NCI-H510A (cell line): ENCODE results near the gene LAGE3.

Source experiments
- DNase-seq: peaks from one replicate; lab custom pipeline; 2025; lab: John Stamatoyannopoulos, UW

LAGE3 gene

DNA sequence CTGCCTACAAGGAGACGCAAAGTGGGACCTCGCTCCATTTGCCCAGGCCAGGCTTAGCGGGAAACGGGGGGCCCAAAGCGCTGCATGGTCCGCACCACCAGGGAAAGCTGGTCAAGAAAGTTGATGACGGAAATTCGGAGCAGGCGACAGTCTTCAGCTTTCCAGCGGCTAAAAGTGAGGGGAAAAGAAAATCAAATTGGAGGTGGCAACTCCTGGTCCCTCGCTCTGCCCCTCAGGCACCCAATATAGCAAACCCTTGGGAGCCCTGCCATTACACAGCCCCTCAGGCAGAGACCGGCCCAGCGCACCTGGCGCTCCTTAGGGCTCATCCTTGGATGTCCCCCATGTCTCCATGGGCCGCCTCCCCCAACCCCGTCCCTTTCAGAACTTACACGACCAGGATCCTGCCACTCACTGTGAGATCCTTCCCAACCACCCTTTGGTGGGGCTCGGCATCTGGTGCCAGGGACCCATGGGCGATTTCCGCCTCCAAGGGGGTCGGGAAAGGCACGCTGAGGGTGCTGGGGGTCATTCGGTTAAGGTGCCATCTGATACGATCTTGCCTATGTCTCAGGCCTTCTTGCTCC, 1.1 kb downstream of the LAGE3 start:
- no peak for DNase-seq

- no peak for DNase-seq
These were observed 2.3 kb downstream of the LAGE3 start for GRCh38 chrX:154476821-154477220.

GRCh38 chrX:154473683-154474082, 5.4 kb downstream of the LAGE3 start:
- no peak for DNase-seq

DNA sequence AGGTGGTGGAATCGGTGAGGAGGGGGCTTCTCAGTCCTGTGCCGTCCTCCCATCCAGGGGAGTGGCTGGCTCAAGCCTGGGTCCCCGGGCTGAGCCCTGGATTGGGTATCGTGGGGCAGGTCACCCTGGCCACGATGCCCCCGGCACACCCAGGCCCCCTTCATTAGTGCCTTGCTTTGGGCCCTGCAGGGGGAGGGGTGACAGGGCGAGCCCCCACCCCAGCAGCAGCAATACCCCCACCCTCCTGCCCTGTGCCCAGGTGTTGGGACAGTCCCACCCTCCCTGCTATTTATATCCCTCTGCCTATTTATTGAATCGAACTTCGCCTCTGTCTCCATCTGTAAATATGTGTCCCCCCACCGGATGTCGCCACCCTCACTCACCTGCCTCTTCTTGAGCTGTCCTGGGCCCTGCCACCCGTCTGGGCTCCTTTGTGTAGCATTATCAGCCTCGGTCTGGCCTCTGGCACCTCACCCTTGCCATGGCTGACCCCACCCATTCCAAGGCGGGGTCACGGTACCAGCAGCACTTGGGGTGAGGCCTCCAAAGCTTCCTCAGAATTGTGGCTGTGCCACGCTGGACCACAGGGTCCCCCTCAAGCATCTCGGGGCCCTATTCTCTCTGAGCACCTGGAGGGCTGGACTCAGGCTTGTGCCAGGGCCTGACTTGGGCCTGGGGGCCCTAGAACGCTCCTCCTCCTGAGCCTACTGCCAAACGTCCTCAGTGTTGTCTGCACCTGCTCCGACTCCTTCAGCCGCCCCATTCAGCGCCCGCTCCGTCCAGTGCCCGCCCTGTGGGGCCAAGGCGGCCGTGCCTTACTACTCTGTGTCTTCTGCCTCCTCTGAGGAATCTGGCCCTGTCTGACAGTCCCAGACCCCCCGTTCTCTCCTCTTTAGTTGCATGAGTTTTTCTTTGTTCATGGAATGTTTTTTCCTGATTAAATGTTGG, 6.1 kb downstream of the LAGE3 start:
- no peak for DNase-seq

GRCh38 chrX:154471839-154472684, 7.0 kb downstream of the LAGE3 start:
- DNase-seq = no peak

DNA sequence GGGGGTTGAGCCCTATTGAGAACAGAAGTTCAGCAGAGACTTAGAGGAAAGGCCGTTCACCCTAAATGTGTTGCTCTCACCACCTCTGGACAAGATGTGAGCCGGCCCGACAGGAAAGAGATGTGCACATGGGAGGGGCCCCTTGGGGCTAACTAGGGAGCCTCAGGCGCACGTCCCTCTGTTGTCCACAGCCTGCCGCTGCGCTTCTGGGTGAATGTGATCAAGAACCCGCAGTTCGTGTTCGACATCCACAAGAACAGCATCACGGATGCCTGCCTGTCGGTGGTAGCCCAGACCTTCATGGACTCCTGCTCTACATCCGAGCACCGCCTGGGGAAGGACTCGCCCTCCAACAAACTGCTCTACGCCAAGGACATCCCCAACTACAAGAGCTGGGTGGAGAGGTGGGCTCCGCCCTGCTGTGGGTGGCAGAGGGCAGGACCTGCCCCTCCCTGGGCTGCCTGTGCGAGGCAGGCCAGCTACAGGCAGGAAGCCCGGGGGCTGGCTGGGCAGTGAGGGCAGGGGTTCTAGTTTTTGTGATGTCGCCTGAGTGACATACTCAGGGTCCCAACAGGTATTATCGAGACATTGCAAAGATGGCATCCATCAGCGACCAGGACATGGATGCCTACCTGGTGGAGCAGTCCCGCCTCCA, 8.0 kb downstream of the LAGE3 start:
- DNase-seq = no peak

DNA sequence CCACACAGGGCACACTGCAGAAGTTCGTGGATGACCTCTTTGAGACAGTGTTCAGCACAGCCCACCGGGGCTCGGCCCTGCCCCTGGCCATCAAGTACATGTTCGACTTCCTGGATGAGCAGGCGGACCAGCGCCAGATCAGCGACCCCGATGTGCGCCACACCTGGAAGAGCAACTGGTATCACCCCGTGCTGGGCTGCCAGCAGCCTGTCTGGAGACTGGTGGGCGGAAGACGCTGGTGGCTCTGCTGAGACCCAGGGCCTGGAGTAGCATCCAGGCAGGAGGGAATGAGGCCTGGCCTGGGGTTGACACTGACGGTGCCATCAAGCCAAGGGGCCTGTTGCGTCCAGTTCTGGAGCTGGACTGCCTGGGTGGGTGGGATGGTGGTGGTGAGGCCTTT, 8.6 kb downstream of the LAGE3 start:
- DNase-seq = no peak

- no peak for DNase-seq
These were observed 9.2 kb downstream of the LAGE3 start for GRCh38 chrX:154469880-154470279.

DNA sequence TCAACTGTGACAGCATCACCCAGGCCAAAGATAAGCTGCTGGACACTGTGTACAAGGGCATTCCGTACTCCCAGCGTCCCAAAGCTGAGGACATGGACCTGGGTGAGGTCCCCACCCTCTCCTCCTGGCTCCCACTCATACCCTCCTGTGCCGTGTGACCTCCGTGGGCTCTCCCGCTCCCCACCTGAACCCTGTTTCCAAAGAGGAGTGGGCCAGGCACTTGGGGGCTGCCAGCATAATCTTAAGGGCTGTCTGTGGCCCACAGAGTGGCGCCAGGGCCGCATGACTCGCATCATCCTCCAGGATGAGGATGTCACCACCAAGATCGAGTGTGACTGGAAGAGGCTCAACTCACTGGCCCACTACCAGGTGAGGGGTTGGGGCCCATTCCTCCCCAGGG, 10.0 kb downstream of the LAGE3 start:
- DNase-seq = no peak

- no peak for DNase-seq
These were observed 10.9 kb downstream of the LAGE3 start for GRCh38 chrX:154468217-154468616.

DNA sequence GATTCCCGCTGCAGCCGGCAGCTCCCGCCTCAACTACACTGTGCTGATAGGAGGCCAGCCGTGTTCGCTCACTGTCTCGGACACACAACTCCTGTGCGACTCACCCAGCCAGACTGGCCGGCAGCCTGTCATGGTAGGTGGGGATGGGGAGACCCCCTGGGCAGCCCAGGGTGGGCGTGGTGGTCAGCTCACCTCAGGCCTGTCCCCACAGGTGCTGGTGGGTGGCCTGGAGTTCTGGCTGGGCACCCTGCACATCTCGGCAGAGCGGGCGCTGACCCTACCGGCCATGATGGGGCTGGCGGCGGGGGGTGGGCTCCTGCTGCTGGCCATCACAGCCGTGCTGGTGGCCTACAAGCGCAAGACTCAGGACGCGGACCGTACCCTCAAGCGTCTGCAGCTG, 11.5 kb downstream of the LAGE3 start:
- no peak for DNase-seq

DNA sequence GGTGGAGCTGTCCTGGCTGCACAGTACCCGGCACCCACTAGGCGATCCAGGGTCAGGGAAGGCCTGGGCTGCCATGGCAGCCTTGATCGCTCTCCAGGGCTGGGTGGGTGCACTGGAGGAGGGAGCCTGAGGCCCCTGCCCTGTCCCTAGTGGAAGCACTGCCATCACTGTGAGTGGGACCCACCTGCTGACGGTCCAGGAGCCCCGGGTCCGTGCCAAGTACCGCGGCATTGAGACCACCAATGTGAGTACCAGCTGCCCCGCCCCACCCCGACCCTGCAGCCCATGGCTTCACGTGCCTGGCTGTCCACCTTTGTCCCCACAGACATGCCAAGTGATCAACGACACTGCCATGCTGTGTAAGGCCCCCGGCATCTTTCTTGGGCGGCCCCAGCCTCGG, 12.2 kb downstream of the LAGE3 start:
- DNase-seq = no peak

DNA sequence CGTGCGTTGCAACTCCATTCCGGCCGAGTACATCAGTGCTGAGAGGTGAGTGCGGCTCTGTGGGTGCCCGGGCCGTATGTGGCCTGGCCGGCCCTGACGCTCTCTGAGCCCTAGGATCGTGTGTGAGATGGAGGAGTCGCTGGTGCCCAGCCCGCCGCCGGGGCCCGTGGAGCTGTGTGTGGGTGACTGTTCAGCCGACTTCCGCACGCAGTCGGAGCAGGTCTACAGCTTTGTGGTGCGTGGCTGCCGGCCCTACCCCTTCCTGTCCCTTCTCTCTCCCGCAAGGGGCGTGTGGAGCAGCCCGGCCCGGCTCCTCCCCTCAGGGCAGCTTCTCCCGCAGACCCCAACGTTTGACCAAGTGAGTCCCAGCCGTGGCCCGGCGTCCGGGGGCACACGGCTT, 13.0 kb downstream of the LAGE3 start:
- DNase-seq = no peak

GRCh38 chrX:154465601-154466000, 13.5 kb downstream of the LAGE3 start:
- no peak for DNase-seq

GRCh38 chrX:154464806-154465365, 14.2 kb downstream of the LAGE3 start:
- DNase-seq = no peak

DNA sequence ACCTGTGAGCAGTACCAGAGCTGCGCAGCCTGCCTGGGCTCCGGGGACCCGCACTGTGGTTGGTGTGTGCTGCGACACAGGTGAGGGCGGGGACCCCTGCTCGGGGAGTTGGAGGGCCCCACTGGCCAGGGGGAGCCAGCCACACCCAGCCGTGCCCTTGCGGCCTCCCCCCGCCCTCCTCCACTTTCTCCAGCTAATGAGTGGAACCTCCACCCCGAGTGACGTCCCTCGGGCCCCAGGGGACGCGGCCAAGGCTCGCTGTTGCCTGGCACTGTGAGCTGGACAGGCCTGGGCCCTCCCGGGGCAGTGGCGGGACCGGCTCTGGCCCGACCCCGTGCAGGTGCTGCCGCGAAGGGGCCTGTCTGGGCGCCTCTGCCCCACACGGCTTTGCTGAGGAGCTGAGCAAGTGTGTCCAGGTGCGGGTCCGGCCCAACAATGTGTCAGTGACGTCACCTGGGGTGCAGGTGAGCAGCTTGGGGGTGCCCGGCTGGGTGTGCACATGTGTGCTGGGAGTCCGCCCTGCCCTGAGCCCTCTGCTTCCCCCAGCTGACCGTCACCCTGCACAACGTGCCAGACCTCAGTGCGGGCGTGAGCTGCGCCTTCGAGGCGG, 15.4 kb downstream of the LAGE3 start:
- no peak for DNase-seq

DNA sequence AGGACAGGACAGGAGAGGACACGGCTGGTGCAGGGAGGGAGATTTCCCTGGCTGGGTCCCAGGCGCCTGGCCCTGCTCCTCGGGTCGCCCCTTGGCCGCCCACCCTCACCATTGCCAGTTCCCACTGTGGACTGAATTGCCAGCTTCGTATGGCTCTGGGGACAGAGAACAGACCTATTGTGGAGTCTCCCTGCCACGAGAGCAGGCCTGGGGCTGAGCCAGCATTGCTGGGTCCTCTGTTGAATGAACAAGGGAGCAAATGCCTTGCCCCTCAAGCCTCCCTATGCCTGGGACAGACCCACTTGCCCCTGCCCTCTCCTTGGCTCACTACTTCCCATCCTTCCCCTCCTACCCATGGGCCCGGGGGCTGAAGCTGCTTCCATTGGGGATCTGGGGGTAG, 16.7 kb downstream of the LAGE3 start:
- no peak for DNase-seq

- DNase-seq = no peak
These were observed 18.8 kb downstream of the LAGE3 start for GRCh38 chrX:154460326-154460725.

DNA sequence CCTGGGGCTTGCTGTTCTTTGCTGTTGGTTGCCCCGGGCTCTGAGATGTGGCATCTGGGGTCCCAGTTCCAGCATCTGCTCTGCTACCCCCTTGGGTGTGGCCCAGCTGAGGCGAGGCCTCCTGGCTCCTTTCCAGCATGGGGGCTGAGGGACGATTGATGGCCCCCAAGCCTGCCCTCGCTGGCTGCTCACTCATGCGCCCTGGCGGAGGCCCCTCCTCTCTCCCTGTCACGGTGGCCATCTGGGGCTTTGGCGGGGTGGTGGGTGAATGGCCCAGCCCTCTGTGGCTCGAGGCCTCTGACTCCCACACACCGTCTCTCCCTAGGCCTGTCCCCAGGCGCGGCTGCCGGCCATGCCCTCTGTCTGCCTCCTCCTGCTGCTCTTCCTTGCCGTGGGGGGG, 19.2 kb downstream of the LAGE3 start:
- no peak for DNase-seq

DNA sequence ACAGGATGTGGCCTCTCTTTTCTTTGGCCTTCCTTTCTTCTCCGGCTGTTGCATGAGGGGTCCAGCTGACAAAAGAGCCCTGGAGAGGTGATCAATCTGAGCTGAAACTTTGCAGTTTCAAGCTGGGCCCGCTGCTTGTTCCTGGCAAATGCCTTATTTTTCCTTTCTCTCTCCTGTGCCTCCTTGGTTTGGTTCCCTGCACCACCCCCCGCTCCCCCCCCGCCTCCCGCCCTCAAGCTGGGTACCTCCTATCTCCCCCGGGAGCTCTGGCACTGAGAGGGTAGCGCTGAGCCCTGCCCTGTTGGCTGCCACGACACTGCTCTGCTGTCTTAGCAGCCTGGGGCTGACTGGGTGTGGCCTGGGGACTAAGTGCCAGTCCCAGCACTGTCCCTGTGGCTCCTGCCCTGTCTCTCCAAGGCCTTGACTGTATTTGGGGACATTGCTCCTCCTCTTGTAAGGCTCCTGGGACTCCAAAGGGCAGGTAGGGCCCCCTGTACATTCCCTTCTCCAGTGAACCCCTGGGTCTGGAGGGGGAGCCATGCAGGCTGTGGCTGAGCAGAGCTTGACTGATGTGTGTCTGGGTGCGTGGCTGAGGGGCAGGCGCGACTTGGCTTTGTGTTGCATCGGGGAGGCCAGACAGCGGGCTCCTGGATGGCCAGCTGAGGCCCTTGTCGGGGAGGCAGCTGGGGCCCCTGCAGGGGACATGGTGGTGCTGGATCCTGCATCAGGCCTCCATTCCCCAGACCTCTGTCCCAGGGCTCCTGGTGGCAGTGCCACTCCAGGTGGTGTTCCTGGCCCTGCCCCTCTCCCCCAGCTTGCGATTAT, 19.9 kb downstream of the LAGE3 start:
- DNase-seq = no peak
